ACHN (cell line): ENCODE results near the gene RUVBL1.
A peak's percentile ranks its signal among the peaks of the same experiment; 100 is the strongest.
"Not testable (repeated sequence)": the region's sequence is repeated elsewhere in the genome, so short reads cannot be mapped to it uniquely, and the experiment has no call there.

Experiments used
- DNase-seq: peaks from one replicate; pipeline ENCODE4 v3.0.0-alpha.2; 2015
- in situ Hi-C: cut with HindIII; loops from 2 replicates; pipeline ENCODE4 v1.10.0; 2017; ENCODE audit warnings: low sequenced_read_pairs, low pct_ligation_motif_present, low pct_unique_long_range_greater_than_20kb

The RUVBL1 gene

GRCh38 chr3:128123538-128124368 is at the start of gene RUVBL1:
Gene RUVBL1 (minus strand): TSS chr3:128123812. CDS start chr3:128123724, 88 bp downstream.
- in situ Hi-C loops = no loop called here
- peak; percentile 95 for DNase-seq

- in situ Hi-C loops = no loop called here
- no peak for DNase-seq
Measured at GRCh38 chr3:128173200-128173599, 49.6 kb upstream of the RUVBL1 start.

GRCh38 chr3:128170866-128171516 is 47.4 kb upstream of the RUVBL1 start:
- peak; percentile 78 for DNase-seq
- in situ Hi-C loops = no loop called here

- in situ Hi-C loops = no loop called here
- no peak for DNase-seq
Measured at GRCh38 chr3:128168836-128169235, 45.2 kb upstream of the RUVBL1 start.

GRCh38 chr3:128167973-128168674 is 44.5 kb upstream of the RUVBL1 start:
- DNase-seq = no peak
- in situ Hi-C loops = no loop called here

- DNase-seq = no peak
- in situ Hi-C loops = no loop called here
Measured at GRCh38 chr3:128167646-128167972, 44.0 kb upstream of the RUVBL1 start.

GRCh38 chr3:128166971-128167453 is 43.4 kb upstream of the RUVBL1 start:
- DNase-seq = no peak
- in situ Hi-C loops = no loop called here

GRCh38 chr3:128163432-128163831 is 39.8 kb upstream of the RUVBL1 start:
- DNase-seq = no peak
- in situ Hi-C loops = no loop called here

GRCh38 chr3:128160661-128161060 is 37.0 kb upstream of the RUVBL1 start:
- DNase-seq = no peak
- in situ Hi-C loops = no loop called here

GRCh38 chr3:128155616-128156360 is 32.2 kb upstream of the RUVBL1 start:
- in situ Hi-C loops = no loop called here

GRCh38 chr3:128154354-128154753 is 30.7 kb upstream of the RUVBL1 start:
- in situ Hi-C loops, DNase-seq: not testable (repeated sequence)

More at GRCh38 chr3:128155616-128156360, 32.2 kb upstream of the RUVBL1 start:
- DNase-seq = no peak

- in situ Hi-C loops = no loop called here
- DNase-seq = peak; percentile 73
Measured at GRCh38 chr3:128153156-128154041, 29.8 kb upstream of the RUVBL1 start, which contains the start of gene EEFSEC. Gene EEFSEC (plus strand): TSS chr3:128153481. CDS start chr3:128153508, 27 bp downstream.

- in situ Hi-C loops = no loop called here
Measured at GRCh38 chr3:128152419-128153155, 29.0 kb upstream of the RUVBL1 start.

GRCh38 chr3:128151758-128152274 is 28.2 kb upstream of the RUVBL1 start:
- no peak for DNase-seq

More at GRCh38 chr3:128152419-128153155, 29.0 kb upstream of the RUVBL1 start:
- DNase-seq = peak; percentile 78

GRCh38 chr3:128149650-128150049 is 26.0 kb upstream of the RUVBL1 start:
- in situ Hi-C loops = no loop called here
- DNase-seq = no peak

More at GRCh38 chr3:128151758-128152274, 28.2 kb upstream of the RUVBL1 start:
- in situ Hi-C loops = no loop called here

GRCh38 chr3:128146201-128146600 is 22.6 kb upstream of the RUVBL1 start:
- no peak for DNase-seq
- in situ Hi-C loops = no loop called here

- in situ Hi-C loops = no loop called here
- DNase-seq = no peak
Measured at GRCh38 chr3:128145279-128145678, 21.7 kb upstream of the RUVBL1 start.
